DMS79 treated with DMSO at 0.1 percent for 48 hours (cell line): ENCODE measurements around the gene ENTPD8.
"Not testable (repeated sequence)": the region's sequence is repeated elsewhere in the genome, so short reads cannot be mapped to it uniquely, and the experiment has no call there.

Source experiments
- DNase-seq: peaks from one replicate; lab custom pipeline; 2025; lab: John Stamatoyannopoulos, UW

Gene ENTPD8

GRCh38 chr9:137394866-137395665 lies 46.1 kb downstream of the ENTPD8 start:
- DNase-seq, result no peak

- no peak for DNase-seq
Observed at GRCh38 chr9:137393176-137394150, 47.7 kb downstream of the ENTPD8 start.

DNA sequence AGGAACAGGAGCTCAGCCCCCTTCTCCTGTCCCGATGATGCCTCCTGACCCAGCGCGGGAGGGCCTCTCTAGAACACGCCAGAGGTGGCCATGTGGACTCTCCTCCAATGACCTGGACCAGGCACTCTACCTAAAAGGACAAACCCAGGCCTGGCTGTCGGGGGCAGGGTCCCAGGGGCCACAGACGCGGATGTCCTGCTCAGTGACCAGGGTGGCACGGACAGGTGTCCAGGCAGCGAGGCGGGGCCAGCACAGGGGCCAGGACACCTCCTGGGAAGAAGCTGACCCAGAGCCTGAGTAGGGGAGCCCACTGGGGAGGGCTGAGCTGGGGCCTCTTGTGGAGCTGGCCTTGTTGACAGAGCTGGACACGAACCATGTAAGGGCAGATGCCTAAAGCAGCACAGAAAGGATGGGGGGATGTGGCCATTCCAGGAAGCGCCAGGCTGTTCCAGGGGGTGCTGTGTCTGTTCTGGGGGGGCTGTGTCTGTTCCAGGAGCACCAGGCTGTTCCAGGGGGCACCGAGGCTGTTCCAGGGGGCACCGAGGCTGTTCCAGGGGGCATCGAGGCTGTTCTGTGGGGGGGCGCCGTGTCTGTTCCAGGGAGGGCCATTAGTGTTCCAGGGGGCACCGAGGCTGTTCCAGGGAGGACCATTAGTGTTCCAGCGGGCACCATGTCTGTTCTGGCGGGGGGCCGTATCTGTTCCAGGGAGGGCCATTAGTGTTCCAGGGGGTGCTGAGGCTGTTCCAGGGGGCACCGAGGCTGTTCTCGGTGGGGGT lies 48.7 kb downstream of the ENTPD8 start:
- no peak for DNase-seq

DNA sequence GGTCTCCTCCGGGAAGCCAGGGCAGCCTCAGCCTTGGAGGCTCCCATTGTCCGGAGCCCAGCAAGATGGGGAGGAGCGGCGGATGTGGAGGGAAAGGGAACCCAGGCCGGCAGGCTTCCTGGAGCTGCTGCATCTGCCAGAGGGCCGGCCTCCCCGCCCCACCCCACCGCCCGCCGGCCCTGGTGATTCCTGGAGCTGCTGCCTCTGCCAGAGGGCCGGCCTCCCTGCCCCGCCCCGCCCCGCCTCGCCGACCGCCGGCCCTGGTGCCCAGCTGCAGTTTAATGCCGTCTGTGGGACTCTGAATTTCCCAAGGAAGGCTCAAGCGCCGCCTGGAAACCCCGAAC lies 49.8 kb downstream of the ENTPD8 start:
- DNase-seq, result no peak

- DNase-seq, result no peak
Observed at GRCh38 chr9:137390553-137391410, 50.4 kb downstream of the ENTPD8 start.

DNA sequence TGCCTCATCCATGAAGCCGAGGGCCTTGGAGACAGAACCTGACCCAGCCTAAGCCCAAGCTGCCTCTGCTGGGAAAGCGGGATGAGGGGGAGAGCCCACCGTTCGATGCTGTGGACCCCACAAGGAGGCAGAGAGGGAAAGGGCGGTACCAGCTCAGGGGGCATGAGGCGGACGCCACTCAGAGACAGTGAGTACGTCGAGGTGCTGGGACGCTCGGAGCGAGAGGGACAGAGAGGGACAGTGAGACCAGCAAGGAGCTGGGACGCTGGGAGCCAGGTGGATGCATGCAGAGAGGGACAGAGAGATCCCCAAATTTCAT lies 51.8 kb downstream of the ENTPD8 start:
- no peak for DNase-seq

GRCh38 chr9:137388589-137389427 lies 52.3 kb downstream of the ENTPD8 start:
- no peak for DNase-seq

- DNase-seq, result no peak
Observed at GRCh38 chr9:137387891-137388560, 53.1 kb downstream of the ENTPD8 start.

DNA sequence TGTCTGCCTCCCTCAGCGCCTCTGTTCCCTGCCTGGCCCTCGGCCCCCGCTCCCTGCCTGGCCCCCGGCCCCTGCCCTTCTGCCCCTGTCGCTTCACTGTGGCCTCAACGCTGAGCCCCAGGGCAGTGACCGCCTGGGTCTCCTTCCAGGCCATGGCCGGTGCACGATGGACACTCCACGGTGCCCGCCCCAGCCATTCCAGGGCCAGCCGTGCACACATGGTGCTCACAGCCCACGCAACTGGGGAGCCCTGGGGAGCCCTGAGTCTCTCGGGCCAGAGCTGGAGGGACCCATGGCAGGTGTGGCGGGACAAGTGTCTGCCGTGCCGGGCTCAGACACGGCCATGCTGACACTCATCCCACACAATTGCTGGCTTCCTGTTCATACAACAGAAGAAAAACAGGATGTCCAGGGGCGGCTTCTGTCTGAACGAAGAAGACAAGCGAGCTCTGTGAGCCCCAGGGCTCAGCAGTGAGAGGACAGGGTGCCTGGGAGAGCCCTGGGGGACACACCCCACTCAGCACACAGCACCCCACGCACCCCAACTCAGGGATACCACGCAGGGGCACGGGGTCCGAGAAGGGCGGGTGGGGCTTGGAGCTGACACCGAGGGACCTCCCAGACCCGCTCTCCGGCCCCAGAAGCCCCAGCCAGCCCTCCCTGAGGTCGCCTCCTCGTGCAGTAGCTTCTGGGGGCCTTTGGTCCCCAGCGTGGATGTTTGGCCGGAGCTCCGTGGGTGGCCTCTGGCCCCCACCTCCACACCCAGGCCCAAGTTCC lies 53.9 kb downstream of the ENTPD8 start:
- no peak for DNase-seq

DNA sequence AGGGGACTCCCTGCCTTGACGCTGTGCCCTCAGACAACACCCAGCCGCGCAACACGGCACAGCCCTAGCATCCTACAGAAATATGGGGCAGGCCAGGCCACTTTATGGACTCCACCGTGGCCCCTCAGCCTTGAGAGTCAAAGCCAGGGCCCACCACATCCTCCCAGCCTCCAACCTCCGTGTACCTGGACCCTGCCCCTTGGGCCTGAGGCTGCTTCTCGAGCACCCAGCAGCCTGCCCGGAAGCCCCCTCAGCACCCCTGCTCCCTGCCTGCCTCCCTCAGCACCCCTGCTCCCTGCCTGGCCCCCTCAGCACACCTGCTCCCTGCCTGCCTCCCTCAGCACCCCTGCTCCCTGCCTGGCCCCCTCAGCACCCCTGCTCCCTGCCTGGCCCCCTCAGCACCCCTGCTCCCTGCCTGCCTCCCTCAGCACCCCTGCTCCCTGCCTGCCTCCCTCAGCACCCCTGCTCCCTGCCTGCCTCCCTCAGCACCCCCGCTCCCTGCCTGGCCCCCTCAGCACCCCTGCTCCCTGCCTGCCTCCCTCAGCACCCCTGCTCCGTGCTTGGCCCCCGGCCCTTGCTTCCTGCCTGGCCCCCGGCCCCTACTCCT lies 54.5 kb downstream of the ENTPD8 start:
- DNase-seq, result not testable (repeated sequence)

DNA sequence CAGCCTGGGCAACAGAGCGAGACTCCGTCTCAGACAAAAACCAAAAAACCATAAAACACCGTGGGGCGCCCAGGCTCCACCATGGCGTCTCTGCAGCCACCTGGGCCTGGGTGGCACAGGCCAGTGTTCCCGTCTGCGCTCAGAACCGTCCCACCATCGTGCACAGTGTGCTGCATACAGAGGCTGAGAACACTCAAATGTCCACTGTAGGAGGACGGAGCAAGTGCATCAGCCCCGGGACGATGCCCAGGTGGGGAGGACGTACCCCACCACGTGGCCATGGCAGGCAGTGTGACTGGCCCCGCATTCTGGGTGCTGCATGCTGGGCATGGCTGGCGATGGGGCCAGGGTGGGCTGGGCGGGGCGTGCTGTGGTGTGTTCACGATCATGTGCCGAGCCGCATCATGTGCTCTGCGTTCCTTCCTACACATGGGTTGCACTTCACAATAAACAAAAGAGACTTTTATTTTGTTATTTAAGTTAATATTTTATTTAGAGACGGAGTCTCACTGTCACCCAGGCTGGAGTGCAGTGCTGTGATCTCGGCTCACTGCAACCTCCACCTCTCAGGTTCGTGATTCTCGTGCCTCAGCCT lies 56.0 kb downstream of the ENTPD8 start:
- DNase-seq, result no peak
